DND-41 (cell line): Measurements from ENCODE around the gene NEUROD2.

Source experiments
- EZH2 ChIP-seq: IDR thresholded peaks from 3 replicates; pipeline ENCODE4 v1.6.1; 2012; ENCODE audit warnings: borderline replicate concordance, low read depth, mild to moderate bottlenecking, moderate library complexity, low read length, inconsistent platforms; ENCODE audit not compliant: severe bottlenecking
- TF ChIP-seq, protein P1 (sequence below): IDR thresholded peaks from 2 replicates; pipeline ENCODE4 v1.5.1; 2012; ENCODE audit warnings: borderline replicate concordance, low read length, moderate library complexity, mild to moderate bottlenecking; ENCODE audit not compliant: poor library complexity, severe bottlenecking; ENCODE audit errors: extremely low read depth

DNA sequence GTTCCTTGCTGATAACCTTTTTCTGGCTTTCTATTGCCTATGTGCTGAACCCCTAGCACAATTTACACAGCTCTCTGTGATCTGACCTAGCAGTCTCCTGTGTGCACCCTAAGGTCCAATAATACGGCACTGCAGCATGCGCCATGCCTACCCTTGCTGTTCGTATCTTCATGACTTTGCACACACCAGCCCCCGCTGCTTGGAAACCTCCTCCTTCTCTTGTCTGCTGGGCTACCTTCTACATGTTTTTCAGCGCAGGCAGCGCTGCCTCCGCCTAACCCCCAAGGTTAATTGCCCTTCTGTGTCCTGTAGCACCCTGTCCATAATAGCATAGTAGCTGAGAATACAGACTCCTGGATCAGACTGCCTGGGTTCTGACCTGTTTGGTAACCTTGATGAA is 30.6 kb upstream of the NEUROD2 start:
- TF ChIP-seq, protein P1, sequence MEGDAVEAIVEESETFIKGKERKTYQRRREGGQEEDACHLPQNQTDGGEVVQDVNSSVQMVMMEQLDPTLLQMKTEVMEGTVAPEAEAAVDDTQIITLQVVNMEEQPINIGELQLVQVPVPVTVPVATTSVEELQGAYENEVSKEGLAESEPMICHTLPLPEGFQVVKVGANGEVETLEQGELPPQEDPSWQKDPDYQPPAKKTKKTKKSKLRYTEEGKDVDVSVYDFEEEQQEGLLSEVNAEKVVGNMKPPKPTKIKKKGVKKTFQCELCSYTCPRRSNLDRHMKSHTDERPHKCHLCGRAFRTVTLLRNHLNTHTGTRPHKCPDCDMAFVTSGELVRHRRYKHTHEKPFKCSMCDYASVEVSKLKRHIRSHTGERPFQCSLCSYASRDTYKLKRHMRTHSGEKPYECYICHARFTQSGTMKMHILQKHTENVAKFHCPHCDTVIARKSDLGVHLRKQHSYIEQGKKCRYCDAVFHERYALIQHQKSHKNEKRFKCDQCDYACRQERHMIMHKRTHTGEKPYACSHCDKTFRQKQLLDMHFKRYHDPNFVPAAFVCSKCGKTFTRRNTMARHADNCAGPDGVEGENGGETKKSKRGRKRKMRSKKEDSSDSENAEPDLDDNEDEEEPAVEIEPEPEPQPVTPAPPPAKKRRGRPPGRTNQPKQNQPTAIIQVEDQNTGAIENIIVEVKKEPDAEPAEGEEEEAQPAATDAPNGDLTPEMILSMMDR: no peak
- TF ChIP-seq EZH2: no peak
